Smooth muscle cell (in vitro differentiated cells): Measurements from ENCODE around the gene NCK2. TPM values are rescaled to one million over a fixed set of nuclear protein-coding genes. Genes with fewer than 3 reads are reported as not detected.

Experiments used
- DNase-seq: peaks from one replicate; lab custom pipeline; 2025; ENCODE audit not compliant: unreplicated experiment; lab: John Stamatoyannopoulos, UW
- H2AFZ ChIP-seq: fragments of 200-600 bp; sonication (generic); 2 replicates; pipeline ENCODE4 v1.6.0; 2016; ENCODE audit warnings: antibody characterized with exemption, low read depth, mild to moderate bottlenecking
- H3F3A ChIP-seq: fragments of 200-600 bp; sonication (generic); 2 replicates; pipeline ENCODE4 v1.6.0; 2017; ENCODE audit warnings: antibody characterized with exemption, low read depth
- H3K27ac ChIP-seq: fragments of 200-600 bp; sonication (generic); 2 replicates; pipeline ENCODE4 v1.5.1; 2016; ENCODE audit warnings: low read depth, mild to moderate bottlenecking
- H3K27me3 ChIP-seq: fragments of 200-600 bp; sonication (generic); 2 replicates; pipeline ENCODE4 v1.6.1; 2016; ENCODE audit warnings: low read depth, mild to moderate bottlenecking
- H3K36me3 ChIP-seq: fragments of 200-600 bp; sonication (generic); 2 replicates; pipeline ENCODE4 v1.5.1; 2016; ENCODE audit warnings: low read depth
- H3K4me1 ChIP-seq: fragments of 200-600 bp; sonication (generic); 2 replicates; pipeline ENCODE4 v1.5.1; 2016; ENCODE audit warnings: low read depth
- H3K4me2 ChIP-seq: fragments of 200-600 bp; sonication (generic); 2 replicates; pipeline ENCODE4 v1.6.0; 2016; ENCODE audit warnings: mild to moderate bottlenecking
- H3K4me3 ChIP-seq: fragments of 200-600 bp; sonication (generic); 2 replicates; pipeline ENCODE4 v1.5.1; 2016; ENCODE audit warnings: mild to moderate bottlenecking
- H3K79me2 ChIP-seq: fragments of 200-600 bp; sonication (generic); 2 replicates; pipeline ENCODE4 v1.6.0; 2016; ENCODE audit warnings: low read depth, mild to moderate bottlenecking
- H3K9ac ChIP-seq: fragments of 200-600 bp; sonication (generic); 2 replicates; pipeline ENCODE4 v1.6.0; 2016; ENCODE audit warnings: low read depth
- H3K9me3 ChIP-seq: fragments of 200-600 bp; sonication (generic); replicated peaks from 2 replicates; pipeline ENCODE4 v1.5.1; 2016; ENCODE audit warnings: low read depth
- H4K20me1 ChIP-seq: fragments of 200-600 bp; sonication (generic); 2 replicates; pipeline ENCODE4 v1.6.0; 2016; ENCODE audit warnings: low read depth
- CTCF ChIP-seq: fragments of 200-600 bp; sonication (generic); IDR thresholded peaks from 2 replicates; pipeline ENCODE4 v1.5.1; 2017; ENCODE audit warnings: borderline replicate concordance, mild to moderate bottlenecking, antibody characterized with exemption; ENCODE audit not compliant: insufficient read depth, poor library complexity, severe bottlenecking
- WGBS: methylation state at CpG from one replicate; pipeline ENCODE4 v1.1.7; 2016; ENCODE audit warnings: low lambda C conversion rate; 5-methylcytosine and 5-hydroxymethylcytosine counted together
- polyA plus RNA-seq: library from polyadenylated mRNA; unstranded; fragments of >200 nt; fragmentation: Nextera tagmentation; extraction: Ambion mirVana; gene quantifications from 2 replicates; pipeline ENCODE4 v1.2.1, GENCODE V29; 2016
- total RNA-seq: library from RNA; depleted of rRNA; stranded (reverse); fragments of >200 nt; gene quantifications from 2 replicates; pipeline ENCODE4 v1.2.3, GENCODE V29; 2014

Gene NCK2
- total and polyA plus RNA-seq, 2 experiments from 2014 or later, result 29.0 to 50.5 TPM

DNA sequence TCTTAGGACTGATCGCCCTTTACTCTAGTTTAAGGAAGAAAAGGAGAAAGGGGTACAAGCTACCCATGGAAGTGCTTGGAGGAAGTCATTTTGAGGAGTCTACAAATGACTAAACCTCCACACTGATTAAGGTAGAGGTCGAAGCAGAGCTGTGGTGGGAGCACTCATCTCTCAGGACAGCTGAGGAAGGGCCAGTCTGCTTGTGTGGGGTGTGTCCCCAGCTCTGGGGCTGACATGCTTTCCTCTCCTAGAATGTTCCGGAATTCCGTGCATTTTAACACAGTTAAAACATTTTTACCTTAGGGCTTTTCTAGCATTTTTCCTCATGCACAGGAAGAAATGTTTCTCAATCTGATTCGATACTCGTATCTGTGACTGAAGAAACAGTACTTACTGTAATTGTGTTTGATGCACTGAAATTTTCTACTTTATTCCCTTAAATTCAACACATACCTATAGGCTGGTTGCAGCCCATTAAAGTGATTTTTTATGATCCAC lies 135.1 kb downstream of the NCK2 start:
- Histone ChIP-seq H3K4me3 (no peak overlapping the region), H3F3A (no peaks in the 10 kb centered on the region), H3K27ac (no peak overlapping the region), H3K9ac (no peak overlapping the region), H3K79me2 (peaks cover 20% of the 10 kb centered on the region), H4K20me1 (peaks cover 63% of the 10 kb centered on the region), H3K27me3 (no peaks in the 10 kb centered on the region), H3K36me3 (no peaks in the 10 kb centered on the region), H3K9me3 (no peaks in the 10 kb centered on the region), H2AFZ (no peak overlapping the region), H3K4me2 (no peak overlapping the region), H3K4me1 (no peaks in the 10 kb centered on the region)
- WGBS, result 93% methylated on average over 6 of the region's 6 CpGs
- DNase-seq, result no peak
- no peak for TF ChIP-seq CTCF

GRCh38 chr2:105880637-105881036 lies 135.9 kb downstream of the NCK2 start:
- no peak for DNase-seq
- TF ChIP-seq CTCF, result no peak
- 96% methylated on average over 6 of the region's 6 CpGs for WGBS

GRCh38 chr2:105881286-105882136 lies 136.8 kb downstream of the NCK2 start:
- Histone ChIP-seq H3K27ac (no peak overlapping the region), H3K9me3 (no peaks in the 10 kb centered on the region), H2AFZ (no peak overlapping the region), H3K4me1 (no peaks in the 10 kb centered on the region), H3K36me3 (no peaks in the 10 kb centered on the region), H3K79me2 (peaks cover 21% of the 10 kb centered on the region), H3F3A (no peaks in the 10 kb centered on the region), H3K9ac (no peak overlapping the region), H3K4me2 (no peak overlapping the region), H4K20me1 (peaks cover 63% of the 10 kb centered on the region), H3K4me3 (no peak overlapping the region), H3K27me3 (no peaks in the 10 kb centered on the region)
- DNase-seq, result no peak
- WGBS, result 99% methylated on average over 79 of the region's 79 CpGs
- no peak for TF ChIP-seq CTCF

More at GRCh38 chr2:105880637-105881036, 135.9 kb downstream of the NCK2 start:
- Histone ChIP-seq H4K20me1 (peaks cover 63% of the 10 kb centered on the region), H3K36me3 (no peaks in the 10 kb centered on the region), H3K4me2 (no peak overlapping the region), H3K4me3 (no peak overlapping the region), H3K79me2 (peaks cover 22% of the 10 kb centered on the region), H2AFZ (no peak overlapping the region), H3K27me3 (no peaks in the 10 kb centered on the region), H3K9ac (no peak overlapping the region), H3K27ac (no peak overlapping the region), H3K4me1 (no peaks in the 10 kb centered on the region), H3K9me3 (no peaks in the 10 kb centered on the region), H3F3A (no peaks in the 10 kb centered on the region)
